Breast epithelium (tissue), 3 donors: ENCODE measurements around the gene PARP15.
"Not testable (repeated sequence)": the region's sequence is repeated elsewhere in the genome, so short reads cannot be mapped to it uniquely, and the experiment has no call there.

Source experiments
- CTCF ChIP-seq, 3 donors: fragments of 450-650 bp; IDR thresholded peaks; one replicate each; pipeline ENCODE4 v1.5.1; 2016 to 2017; ENCODE audit warnings: antibody characterized with exemption in 3 of 3, mild to moderate bottlenecking in 3 of 3, moderate library complexity in 3 of 3
- POLR2AphosphoS5 ChIP-seq, 3 donors: sonication (generic); formaldehyde crosslinking; IDR thresholded peaks; one replicate each; pipeline ENCODE4 v1.6.1; 2017; ENCODE audit warnings: antibody characterized with exemption in 3 of 3

- TF ChIP-seq CTCF, POLR2AphosphoS5 (IDR thresholded peaks at IDR 0.05): not testable (repeated sequence)
Observed at GRCh38 chr3:122658336-122658735, 80.9 kb downstream of the PARP15 start.
